Immature natural killer cell (primary cell): Measurements from ENCODE around the gene GALNT6. TPM values are rescaled to one million over a fixed set of nuclear protein-coding genes. Genes with fewer than 3 reads are reported as not detected.

ENCODE experiments used
- DNase-seq, 3 donors: peaks; one replicate each; pipeline ENCODE4 v3.0.0; 2022; ENCODE audit warnings: mixed read lengths in 1 of 3
- H3K27ac Mint-ChIP-seq, 6 donors: one replicate each; pipeline ENCODE4 v1.8.0; 2020; ENCODE audit warnings: mixed read lengths in 6 of 6, mild to moderate bottlenecking in 5 of 6, inconsistent platforms in 4 of 6, moderate library complexity in 3 of 6
- H3K27me3 Mint-ChIP-seq, 3 donors: one replicate each; pipeline ENCODE4 v1.8.0; 2020 to 2021; ENCODE audit warnings: low read depth in 3 of 3, mild to moderate bottlenecking in 3 of 3, mixed read lengths in 3 of 3, moderate library complexity in 3 of 3, inconsistent platforms in 1 of 3
- H3K36me3 Mint-ChIP-seq, 3 donors: one replicate each; pipeline ENCODE4 v1.8.0; 2020; ENCODE audit warnings: mixed read lengths in 3 of 3, inconsistent platforms in 2 of 3, mild to moderate bottlenecking in 2 of 3
- H3K4me1 Mint-ChIP-seq, 2 donors: one replicate each; pipeline ENCODE4 v1.8.0; 2020; ENCODE audit warnings: inconsistent platforms in 2 of 2, mild to moderate bottlenecking in 2 of 2, mixed read lengths in 2 of 2, moderate library complexity in 1 of 2
- H3K4me3 Mint-ChIP-seq, 5 donors: one replicate each; pipeline ENCODE4 v1.8.0; 2020; ENCODE audit warnings: mild to moderate bottlenecking in 5 of 5, mixed read lengths in 5 of 5, inconsistent platforms in 3 of 5, moderate library complexity in 3 of 5
- H3K9me3 Mint-ChIP-seq, 6 donors: one replicate each; pipeline ENCODE4 v1.8.0; 2020; ENCODE audit warnings: mild to moderate bottlenecking in 6 of 6, mixed read lengths in 6 of 6, inconsistent platforms in 4 of 6, moderate library complexity in 3 of 6
- polyA plus RNA-seq, 3 donors: library from polyadenylated mRNA; unstranded; fragments of 300-500 nt; fragmentation: Illumina TruSeq; gene quantifications; one replicate each; pipeline ENCODE4 v1.2.3, GENCODE V29; 2021

GALNT6 gene
- polyA plus RNA-seq, 3 donors from 2014 or later, result 0.91 to 19.0 (median 9.8) TPM

GRCh38 chr12:51401020-51401419, 9.8 kb upstream of the GALNT6 start:
- peaks cover 0 to 3% (median 0%) of the 10 kb centered on the region in 3 donors for H3K36me3 Mint-ChIP-seq
- no peak overlapping the region for H3K4me3 Mint-ChIP-seq
- H3K4me1 Mint-ChIP-seq, result peaks cover 4 to 5% of the 10 kb centered on the region in 2 donors
- peaks cover 0 to 2% (median 0%) of the 10 kb centered on the region in 3 donors for H3K27me3 Mint-ChIP-seq
- no peaks in the 10 kb centered on the region for H3K9me3 Mint-ChIP-seq
- no peak for DNase-seq
- no peak overlapping the region for H3K27ac Mint-ChIP-seq

GRCh38 chr12:51399891-51400290, 8.7 kb upstream of the GALNT6 start:
- no peak for DNase-seq
- H3K9me3 Mint-ChIP-seq, result no peaks in the 10 kb centered on the region
- peaks cover 16% of the 10 kb centered on the region in 2 donors for H3K4me1 Mint-ChIP-seq
- no peak overlapping the region for H3K27ac Mint-ChIP-seq
- H3K36me3 Mint-ChIP-seq, result peaks cover 0 to 3% (median 0%) of the 10 kb centered on the region in 3 donors
- H3K27me3 Mint-ChIP-seq, result peaks cover 0 to 2% (median 0%) of the 10 kb centered on the region in 3 donors
- H3K4me3 Mint-ChIP-seq, result no peak overlapping the region

GRCh38 chr12:51397670-51398069, 6.5 kb upstream of the GALNT6 start:
- no peaks in the 10 kb centered on the region for H3K36me3 Mint-ChIP-seq
- no peak overlapping the region for H3K4me3 Mint-ChIP-seq
- no peaks in the 10 kb centered on the region for H3K9me3 Mint-ChIP-seq
- H3K27me3 Mint-ChIP-seq, result peaks cover under 1 to 5% (median 4%) of the 10 kb centered on the region in 3 donors
- no peak for DNase-seq
- H3K4me1 Mint-ChIP-seq, result peaks cover 38% of the 10 kb centered on the region in 2 donors
- no peak overlapping the region for H3K27ac Mint-ChIP-seq

GRCh38 chr12:51395283-51396230, 4.4 kb upstream of the GALNT6 start:
- H3K4me3 Mint-ChIP-seq, result peak overlapping the region; percentile 79 to 94 (median 88)
- H3K4me1 Mint-ChIP-seq, result peaks cover 50 to 53% of the 10 kb centered on the region in 2 donors
- H3K36me3 Mint-ChIP-seq, result no peaks in the 10 kb centered on the region
- H3K27me3 Mint-ChIP-seq, result peaks cover 5 to 10% (median 8%) of the 10 kb centered on the region in 3 donors
- no peaks in the 10 kb centered on the region for H3K9me3 Mint-ChIP-seq
- H3K27ac Mint-ChIP-seq, result peak overlapping the region; percentile 86 to 98 (median 92)
- peak; percentile 56 to 67 (median 57) for DNase-seq

- Mint-ChIP-seq H3K27ac (peak overlapping the region; percentile 86 to 98 (median 92)), H3K4me1 (peaks cover 65 to 68% of the 10 kb centered on the region in 2 donors), H3K4me3 (peak overlapping the region; percentile 79 to 94 (median 88)), H3K36me3 (no peaks in the 10 kb centered on the region), H3K9me3 (no peaks in the 10 kb centered on the region), H3K27me3 (peaks cover 4 to 10% (median 8%) of the 10 kb centered on the region in 3 donors)
- DNase-seq, result peak; percentile 26 to 54 (median 46)
These were observed 2.7 kb upstream of the GALNT6 start for GRCh38 chr12:51393676-51394545.

GRCh38 chr12:51392556-51393237, 1.5 kb upstream of the GALNT6 start:
- peak overlapping the region; percentile 79 to 94 (median 88) for H3K4me3 Mint-ChIP-seq
- no peaks in the 10 kb centered on the region for H3K9me3 Mint-ChIP-seq
- no peaks in the 10 kb centered on the region for H3K36me3 Mint-ChIP-seq
- DNase-seq, result peak; percentile 40 to 50 (median 48)
- H3K27me3 Mint-ChIP-seq, result peaks cover 4 to 10% (median 8%) of the 10 kb centered on the region in 3 donors
- peaks cover 77 to 80% of the 10 kb centered on the region in 2 donors for H3K4me1 Mint-ChIP-seq
- H3K27ac Mint-ChIP-seq, result peak overlapping the region; percentile 86 to 98 (median 92)

- Mint-ChIP-seq H3K27me3 (peaks cover 4 to 10% (median 8%) of the 10 kb centered on the region in 3 donors), H3K4me1 (peaks cover 84 to 88% of the 10 kb centered on the region in 2 donors), H3K4me3 (peak overlapping the region; percentile 90 to 94 (median 93)), H3K36me3 (peaks cover 0 to 5% (median 3%) of the 10 kb centered on the region in 3 donors), H3K27ac (peak overlapping the region; percentile 90 to 96 (median 94)), H3K9me3 (no peaks in the 10 kb centered on the region)
- peak in 2 of 3 donors; percentile 27 to 30 for DNase-seq
These were observed 319 bp downstream of the GALNT6 start for GRCh38 chr12:51390891-51391282.

GRCh38 chr12:51390457-51390856, 749 bp downstream of the GALNT6 start:
- peaks cover 81 to 88% of the 10 kb centered on the region in 2 donors for H3K4me1 Mint-ChIP-seq
- H3K4me3 Mint-ChIP-seq, result peak overlapping the region; percentile 90 to 94 (median 93)
- no peak for DNase-seq
- peaks cover 4 to 10% (median 8%) of the 10 kb centered on the region in 3 donors for H3K27me3 Mint-ChIP-seq
- H3K9me3 Mint-ChIP-seq, result no peaks in the 10 kb centered on the region
- H3K27ac Mint-ChIP-seq, result peak overlapping the region; percentile 90 to 96 (median 94)
- peaks cover 0 to 7% (median 6%) of the 10 kb centered on the region in 3 donors for H3K36me3 Mint-ChIP-seq

- Mint-ChIP-seq H3K4me1 (peaks cover 70 to 80% of the 10 kb centered on the region in 2 donors), H3K4me3 (peak overlapping the region in 3 of 5 donors; percentile 35 to 45 (median 42)), H3K36me3 (peaks cover 0 to 10% (median 7%) of the 10 kb centered on the region in 3 donors), H3K27me3 (peaks cover 4 to 10% (median 8%) of the 10 kb centered on the region in 3 donors), H3K27ac (peak overlapping the region; percentile 77 to 92 (median 84)), H3K9me3 (no peaks in the 10 kb centered on the region)
- no peak for DNase-seq
These were observed 1.8 kb downstream of the GALNT6 start for GRCh38 chr12:51389302-51389999.

GRCh38 chr12:51388846-51389245, 2.4 kb downstream of the GALNT6 start:
- H3K36me3 Mint-ChIP-seq, result peaks cover 0 to 12% (median 7%) of the 10 kb centered on the region in 3 donors
- H3K27ac Mint-ChIP-seq, result peak overlapping the region; percentile 36 to 92 (median 60)
- H3K4me3 Mint-ChIP-seq, result peak overlapping the region in 2 of 5 donors; percentile 13 to 15
- peaks cover 64 to 74% of the 10 kb centered on the region in 2 donors for H3K4me1 Mint-ChIP-seq
- no peak for DNase-seq
- no peaks in the 10 kb centered on the region for H3K9me3 Mint-ChIP-seq
- peaks cover 4 to 10% (median 8%) of the 10 kb centered on the region in 3 donors for H3K27me3 Mint-ChIP-seq

- Mint-ChIP-seq H3K27me3 (peaks cover 4 to 10% (median 8%) of the 10 kb centered on the region in 3 donors), H3K4me3 (peak overlapping the region in 2 of 5 donors; percentile 11 to 14), H3K27ac (peak overlapping the region in 5 of 6 donors; percentile 36 to 92 (median 41)), H3K36me3 (peaks cover 0 to 18% (median 10%) of the 10 kb centered on the region in 3 donors), H3K4me1 (peaks cover 58 to 68% of the 10 kb centered on the region in 2 donors), H3K9me3 (no peaks in the 10 kb centered on the region)
- no peak for DNase-seq
These were observed 3.0 kb downstream of the GALNT6 start for GRCh38 chr12:51388069-51388799.

GRCh38 chr12:51386351-51386750, 4.9 kb downstream of the GALNT6 start:
- Mint-ChIP-seq H3K4me1 (peaks cover 49 to 54% of the 10 kb centered on the region in 2 donors), H3K27ac (peak overlapping the region in 4 of 6 donors; percentile 15 to 67 (median 50))

More at GRCh38 chr12:51386351-51386750, 4.9 kb downstream of the GALNT6 start:
- H3K27me3 Mint-ChIP-seq, result peaks cover 0 to 7% (median 2%) of the 10 kb centered on the region in 3 donors
- H3K36me3 Mint-ChIP-seq, result peaks cover 13 to 33% (median 26%) of the 10 kb centered on the region in 3 donors
- no peak for DNase-seq
- H3K4me3 Mint-ChIP-seq, result no peak overlapping the region
- no peaks in the 10 kb centered on the region for H3K9me3 Mint-ChIP-seq
